Measurements from ENCODE around the gene ZNF30.
"Not testable (repeated sequence)": the region's sequence is repeated elsewhere in the genome, so short reads cannot be mapped to it uniquely, and the experiment has no call there.

Gene ZNF30

DNA sequence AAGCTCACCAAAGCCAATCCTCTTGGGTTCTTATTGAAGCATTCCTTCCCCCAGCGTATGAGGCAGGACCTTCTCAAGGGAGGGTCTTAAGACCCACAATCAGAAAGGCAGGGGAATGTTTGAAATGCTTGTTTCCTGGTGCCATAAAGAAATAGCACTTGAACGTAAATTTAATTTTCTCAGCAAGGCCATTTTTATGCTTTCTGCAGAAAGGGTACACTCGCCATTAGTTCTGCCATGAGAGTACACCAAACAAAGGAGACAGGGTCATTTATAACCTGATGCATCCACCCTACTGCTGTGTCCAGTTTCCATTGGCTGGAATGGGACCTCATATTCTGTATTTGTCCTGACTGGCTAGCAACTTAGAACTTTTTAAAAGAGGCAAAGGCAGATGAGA lies 9.6 kb upstream of the ZNF30 start:
- H3K36me3 ChIP-seq (ENCODE audit: control insufficient read depth in 2 of 2, insufficient read depth in 1 of 2, low read length in 2 of 2); H3K9me3 ChIP-seq (ENCODE audit: control insufficient read depth, insufficient read depth, low read depth, low read length); CTCF ChIA-PET; H3K27ac ChIP-seq (ENCODE audit: extremely low read depth, low read depth, low read length); H3K4me1 ChIP-seq (ENCODE audit: control insufficient read depth, insufficient read depth, low read length); H3K4me3 ChIP-seq (ENCODE audit: low read depth, low read length): not testable (repeated sequence)
- TF ChIP-seq SETDB1 (IDR thresholded peaks at IDR 0.05; ENCODE audit: insufficient read length, low read length) (peak; percentile 64), ZNF561 (tag by site-specific recombination; IDR thresholded peaks at IDR 0.05; ENCODE audit: borderline replicate concordance) (0 out of 2 replicates have a peak, but pooled peaks have one; percentile 28)
- POLR2A ChIA-PET = interaction anchor here (0.6 kb wide), 1 partner anchor 12 kb away, joined by 3 read pairs; no protein-coding TSS in a partner anchor

DNA sequence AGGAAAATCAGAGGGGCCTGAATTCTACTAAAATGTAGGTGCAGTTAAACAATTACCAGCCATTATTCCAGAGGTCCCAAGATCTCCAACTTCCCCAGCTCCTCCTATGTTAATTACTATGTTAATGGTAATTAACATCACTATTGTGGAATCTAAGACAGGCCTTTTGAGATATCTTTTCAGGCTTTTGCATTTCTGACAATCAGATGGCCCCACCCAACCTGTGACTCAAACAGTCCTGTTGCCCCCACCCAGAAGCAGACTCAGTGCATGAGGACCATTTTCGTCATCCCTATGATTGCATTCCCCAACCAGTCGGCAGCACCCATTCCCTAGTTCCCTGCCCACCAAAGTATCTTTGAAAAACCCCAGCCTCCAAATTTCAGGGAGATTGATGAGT lies 8.5 kb upstream of the ZNF30 start:
- peaks cover 9% of the 10 kb centered on the region; the same call in 1 of the 2 replicates for H3K4me1 ChIP-seq (ENCODE audit: control insufficient read depth, insufficient read depth, low read length)
- H3K4me3 ChIP-seq (ENCODE audit: low read depth, low read length) = no peak overlapping the region
- H3K9me3 ChIP-seq (ENCODE audit: control insufficient read depth, insufficient read depth, low read depth, low read length) = peaks cover 5% of the 10 kb centered on the region
- TF ChIP-seq, protein P1, sequence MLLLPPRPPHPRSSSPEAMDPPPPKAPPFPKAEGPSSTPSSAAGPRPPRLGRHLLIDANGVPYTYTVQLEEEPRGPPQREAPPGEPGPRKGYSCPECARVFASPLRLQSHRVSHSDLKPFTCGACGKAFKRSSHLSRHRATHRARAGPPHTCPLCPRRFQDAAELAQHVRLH (tag by site-specific recombination; IDR thresholded peaks at IDR 0.05) = no peak
- TF ChIP-seq MEIS1 (CRISPR knock-in tag; IDR thresholded peaks at IDR 0.05; ENCODE audit: borderline replicate concordance) (no peak), ZNF530 (tag by site-specific recombination; IDR thresholded peaks at IDR 0.05; ENCODE audit: low read depth) (no peak)
- TF ChIP-seq, protein P2, sequence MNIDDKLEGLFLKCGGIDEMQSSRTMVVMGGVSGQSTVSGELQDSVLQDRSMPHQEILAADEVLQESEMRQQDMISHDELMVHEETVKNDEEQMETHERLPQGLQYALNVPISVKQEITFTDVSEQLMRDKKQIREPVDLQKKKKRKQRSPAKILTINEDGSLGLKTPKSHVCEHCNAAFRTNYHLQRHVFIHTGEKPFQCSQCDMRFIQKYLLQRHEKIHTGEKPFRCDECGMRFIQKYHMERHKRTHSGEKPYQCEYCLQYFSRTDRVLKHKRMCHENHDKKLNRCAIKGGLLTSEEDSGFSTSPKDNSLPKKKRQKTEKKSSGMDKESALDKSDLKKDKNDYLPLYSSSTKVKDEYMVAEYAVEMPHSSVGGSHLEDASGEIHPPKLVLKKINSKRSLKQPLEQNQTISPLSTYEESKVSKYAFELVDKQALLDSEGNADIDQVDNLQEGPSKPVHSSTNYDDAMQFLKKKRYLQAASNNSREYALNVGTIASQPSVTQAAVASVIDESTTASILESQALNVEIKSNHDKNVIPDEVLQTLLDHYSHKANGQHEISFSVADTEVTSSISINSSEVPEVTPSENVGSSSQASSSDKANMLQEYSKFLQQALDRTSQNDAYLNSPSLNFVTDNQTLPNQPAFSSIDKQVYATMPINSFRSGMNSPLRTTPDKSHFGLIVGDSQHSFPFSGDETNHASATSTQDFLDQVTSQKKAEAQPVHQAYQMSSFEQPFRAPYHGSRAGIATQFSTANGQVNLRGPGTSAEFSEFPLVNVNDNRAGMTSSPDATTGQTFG (tag by site-specific recombination; IDR thresholded peaks at IDR 0.05; ENCODE audit: borderline replicate concordance) = no peak
- TF ChIP-seq, protein P3, sequence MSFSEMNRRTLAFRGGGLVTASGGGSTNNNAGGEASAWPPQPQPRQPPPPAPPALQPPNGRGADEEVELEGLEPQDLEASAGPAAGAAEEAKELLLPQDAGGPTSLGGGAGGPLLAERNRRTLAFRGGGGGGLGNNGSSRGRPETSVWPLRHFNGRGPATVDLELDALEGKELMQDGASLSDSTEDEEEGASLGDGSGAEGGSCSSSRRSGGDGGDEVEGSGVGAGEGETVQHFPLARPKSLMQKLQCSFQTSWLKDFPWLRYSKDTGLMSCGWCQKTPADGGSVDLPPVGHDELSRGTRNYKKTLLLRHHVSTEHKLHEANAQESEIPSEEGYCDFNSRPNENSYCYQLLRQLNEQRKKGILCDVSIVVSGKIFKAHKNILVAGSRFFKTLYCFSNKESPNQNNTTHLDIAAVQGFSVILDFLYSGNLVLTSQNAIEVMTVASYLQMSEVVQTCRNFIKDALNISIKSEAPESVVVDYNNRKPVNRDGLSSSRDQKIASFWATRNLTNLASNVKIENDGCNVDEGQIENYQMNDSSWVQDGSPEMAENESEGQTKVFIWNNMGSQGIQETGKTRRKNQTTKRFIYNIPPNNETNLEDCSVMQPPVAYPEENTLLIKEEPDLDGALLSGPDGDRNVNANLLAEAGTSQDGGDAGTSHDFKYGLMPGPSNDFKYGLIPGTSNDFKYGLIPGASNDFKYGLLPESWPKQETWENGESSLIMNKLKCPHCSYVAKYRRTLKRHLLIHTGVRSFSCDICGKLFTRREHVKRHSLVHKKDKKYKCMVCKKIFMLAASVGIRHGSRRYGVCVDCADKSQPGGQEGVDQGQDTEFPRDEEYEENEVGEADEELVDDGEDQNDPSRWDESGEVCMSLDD (tag by site-specific recombination; IDR thresholded peaks at IDR 0.05) = no peak
- POLR2A ChIA-PET = no interaction called here
- CTCF ChIA-PET = interaction anchor here (0.6 kb wide), 1 partner anchor 137 kb away, joined by 5 read pairs; no protein-coding TSS in a partner anchor
- no peak overlapping the region for H3K27ac ChIP-seq (ENCODE audit: extremely low read depth, low read depth, low read length)
- H3K36me3 ChIP-seq (ENCODE audit: control insufficient read depth in 2 of 2, insufficient read depth in 1 of 2, low read length in 2 of 2) = no peaks in the 10 kb centered on the region

DNA sequence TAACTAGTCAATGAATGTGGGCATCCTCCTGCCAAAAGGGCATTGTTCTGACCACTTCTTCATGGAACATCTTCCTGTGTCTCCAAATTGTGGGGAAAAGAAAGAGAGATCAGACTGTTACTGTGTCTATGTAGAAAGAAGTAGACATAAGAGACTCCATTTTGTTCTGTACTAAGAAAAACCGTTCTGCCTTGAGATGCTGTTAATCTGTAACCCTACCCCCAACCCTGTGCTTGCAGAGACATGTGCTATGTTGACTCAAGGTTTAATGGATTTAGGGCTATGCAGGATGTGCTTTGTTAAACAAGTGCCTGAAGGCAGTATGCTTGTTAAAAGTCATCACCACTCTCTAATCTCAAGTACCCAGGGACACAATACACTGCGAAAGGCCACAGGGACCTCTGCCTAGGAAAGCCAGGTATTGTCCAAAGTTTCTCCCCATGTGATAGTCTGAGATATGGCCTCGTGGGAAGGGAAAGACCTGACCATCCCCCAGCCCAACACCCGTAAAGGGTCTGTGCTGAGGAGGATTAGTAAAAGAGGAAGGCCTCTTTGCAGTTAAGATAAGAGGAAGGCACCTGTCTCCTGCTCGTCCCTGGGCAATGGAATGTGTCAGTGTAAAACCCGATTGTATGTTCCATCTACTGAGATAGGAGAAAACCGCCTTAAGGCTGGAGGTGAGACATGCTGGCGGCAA lies 6.5 kb upstream of the ZNF30 start:
- CTCF ChIA-PET; H3K36me3 ChIP-seq (ENCODE audit: control insufficient read depth in 2 of 2, insufficient read depth in 1 of 2, low read length in 2 of 2); POLR2A ChIA-PET; H3K4me3 ChIP-seq (ENCODE audit: low read depth, low read length); H3K9me3 ChIP-seq (ENCODE audit: control insufficient read depth, insufficient read depth, low read depth, low read length); H3K27ac ChIP-seq (ENCODE audit: extremely low read depth, low read depth, low read length); H3K4me1 ChIP-seq (ENCODE audit: control insufficient read depth, insufficient read depth, low read length): not testable (repeated sequence)
- TF ChIP-seq, protein P4, sequence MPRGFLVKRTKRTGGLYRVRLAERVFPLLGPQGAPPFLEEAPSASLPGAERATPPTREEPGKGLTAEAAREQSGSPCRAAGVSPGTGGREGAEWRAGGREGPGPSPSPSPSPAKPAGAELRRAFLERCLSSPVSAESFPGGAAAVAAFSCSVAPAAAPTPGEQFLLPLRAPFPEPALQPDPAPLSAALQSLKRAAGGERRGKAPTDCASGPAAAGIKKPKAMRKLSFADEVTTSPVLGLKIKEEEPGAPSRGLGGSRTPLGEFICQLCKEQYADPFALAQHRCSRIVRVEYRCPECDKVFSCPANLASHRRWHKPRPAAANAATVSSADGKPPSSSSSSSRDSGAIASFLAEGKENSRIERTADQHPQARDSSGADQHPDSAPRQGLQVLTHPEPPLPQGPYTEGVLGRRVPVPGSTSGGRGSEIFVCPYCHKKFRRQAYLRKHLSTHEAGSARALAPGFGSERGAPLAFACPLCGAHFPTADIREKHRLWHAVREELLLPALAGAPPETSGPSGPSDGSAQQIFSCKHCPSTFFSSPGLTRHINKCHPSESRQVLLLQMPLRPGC (tag by site-specific recombination; IDR thresholded peaks at IDR 0.05) = peak; percentile 52; the same call in 1 of the 2 replicates
- 0 out of 2 replicates have a peak, but pooled peaks have one; percentile 57 for TF ChIP-seq MYNN (tag by site-specific recombination; IDR thresholded peaks at IDR 0.05; ENCODE audit: borderline replicate concordance)
- TF ChIP-seq BCL11A (tag by site-specific recombination; IDR thresholded peaks at IDR 0.05; ENCODE audit: low read depth) = 0 out of 2 replicates have a peak, but pooled peaks have one; percentile 64
- peak; percentile 62 for TF ChIP-seq ZBTB8A (tag by site-specific recombination; IDR thresholded peaks at IDR 0.05)
- TF ChIP-seq ZNF2 (tag by site-specific recombination; IDR thresholded peaks at IDR 0.05) = 0 out of 2 replicates have a peak, but pooled peaks have one; percentile 29
- peak; percentile 69; the same call in 1 of the 2 replicates for TF ChIP-seq ZNF561 (tag by site-specific recombination; IDR thresholded peaks at IDR 0.05; ENCODE audit: borderline replicate concordance)
- peak; percentile 96 for TF ChIP-seq FEZF1 (tag by site-specific recombination; IDR thresholded peaks at IDR 0.05)
- TF ChIP-seq, protein P5, sequence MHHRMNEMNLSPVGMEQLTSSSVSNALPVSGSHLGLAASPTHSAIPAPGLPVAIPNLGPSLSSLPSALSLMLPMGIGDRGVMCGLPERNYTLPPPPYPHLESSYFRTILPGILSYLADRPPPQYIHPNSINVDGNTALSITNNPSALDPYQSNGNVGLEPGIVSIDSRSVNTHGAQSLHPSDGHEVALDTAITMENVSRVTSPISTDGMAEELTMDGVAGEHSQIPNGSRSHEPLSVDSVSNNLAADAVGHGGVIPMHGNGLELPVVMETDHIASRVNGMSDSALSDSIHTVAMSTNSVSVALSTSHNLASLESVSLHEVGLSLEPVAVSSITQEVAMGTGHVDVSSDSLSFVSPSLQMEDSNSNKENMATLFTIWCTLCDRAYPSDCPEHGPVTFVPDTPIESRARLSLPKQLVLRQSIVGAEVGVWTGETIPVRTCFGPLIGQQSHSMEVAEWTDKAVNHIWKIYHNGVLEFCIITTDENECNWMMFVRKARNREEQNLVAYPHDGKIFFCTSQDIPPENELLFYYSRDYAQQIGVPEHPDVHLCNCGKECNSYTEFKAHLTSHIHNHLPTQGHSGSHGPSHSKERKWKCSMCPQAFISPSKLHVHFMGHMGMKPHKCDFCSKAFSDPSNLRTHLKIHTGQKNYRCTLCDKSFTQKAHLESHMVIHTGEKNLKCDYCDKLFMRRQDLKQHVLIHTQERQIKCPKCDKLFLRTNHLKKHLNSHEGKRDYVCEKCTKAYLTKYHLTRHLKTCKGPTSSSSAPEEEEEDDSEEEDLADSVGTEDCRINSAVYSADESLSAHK (tag by site-specific recombination; IDR thresholded peaks at IDR 0.05) = peak; percentile 80
- TF ChIP-seq ZNF629 (tag by site-specific recombination; IDR thresholded peaks at IDR 0.05) = 0 out of 2 replicates have a peak, but pooled peaks have one; percentile 29
- TF ChIP-seq YY1 (tag by site-specific recombination; IDR thresholded peaks at IDR 0.05) = peak; percentile 57
- TF ChIP-seq ZNF596 (tag by site-specific recombination; IDR thresholded peaks at IDR 0.05) = peak; percentile 71
